NCI-H187 (cell line): ENCODE measurements around the gene QRFP.
"Not testable (repeated sequence)": the region's sequence is repeated elsewhere in the genome, so short reads cannot be mapped to it uniquely, and the experiment has no call there.

ENCODE experiments used
- DNase-seq, 2 experiments: peaks; one replicate each; lab custom pipeline; 2025; lab: John Stamatoyannopoulos, UW

The QRFP gene

GRCh38 chr9:130919559-130920145, 23.0 kb upstream of the QRFP start:
- DNase-seq, result no peak

GRCh38 chr9:130918826-130919558, 22.4 kb upstream of the QRFP start:
- DNase-seq, result no peak

DNA sequence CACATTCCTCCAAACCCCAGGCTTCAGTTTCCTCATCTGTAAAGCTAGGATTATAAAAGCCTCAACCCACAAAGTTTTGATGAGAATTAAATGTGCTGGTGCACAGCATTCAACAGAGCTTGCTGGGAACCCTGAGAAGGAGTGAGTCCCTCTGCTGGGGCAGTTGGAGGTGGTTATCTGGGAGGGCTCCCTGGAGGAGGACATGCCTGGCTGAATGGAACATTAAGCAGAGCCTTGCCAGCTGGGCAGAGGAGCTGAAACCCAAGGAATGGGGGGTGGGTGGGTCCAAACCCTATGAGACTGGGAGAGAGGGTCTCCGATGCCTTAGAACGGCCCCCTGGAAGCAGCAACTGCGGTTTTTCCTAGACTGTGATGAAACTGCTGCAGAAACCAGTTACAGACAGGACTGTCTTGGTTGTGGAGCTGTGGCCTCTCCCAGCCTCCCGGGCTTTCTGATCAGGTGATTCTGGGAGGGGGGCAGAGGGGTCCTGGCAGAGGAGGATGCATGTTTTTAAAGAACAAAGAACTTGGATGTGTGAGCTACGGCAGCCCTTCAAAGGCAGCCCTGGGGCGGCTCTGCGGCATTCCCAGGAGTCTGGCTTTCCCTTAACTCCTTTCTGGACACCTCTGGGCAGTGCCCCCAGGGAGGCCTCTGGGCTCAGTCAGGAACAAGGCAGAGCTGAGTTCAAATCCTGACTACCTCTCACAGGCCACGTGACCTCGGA, 21.7 kb upstream of the QRFP start:
- no peak for DNase-seq

DNA sequence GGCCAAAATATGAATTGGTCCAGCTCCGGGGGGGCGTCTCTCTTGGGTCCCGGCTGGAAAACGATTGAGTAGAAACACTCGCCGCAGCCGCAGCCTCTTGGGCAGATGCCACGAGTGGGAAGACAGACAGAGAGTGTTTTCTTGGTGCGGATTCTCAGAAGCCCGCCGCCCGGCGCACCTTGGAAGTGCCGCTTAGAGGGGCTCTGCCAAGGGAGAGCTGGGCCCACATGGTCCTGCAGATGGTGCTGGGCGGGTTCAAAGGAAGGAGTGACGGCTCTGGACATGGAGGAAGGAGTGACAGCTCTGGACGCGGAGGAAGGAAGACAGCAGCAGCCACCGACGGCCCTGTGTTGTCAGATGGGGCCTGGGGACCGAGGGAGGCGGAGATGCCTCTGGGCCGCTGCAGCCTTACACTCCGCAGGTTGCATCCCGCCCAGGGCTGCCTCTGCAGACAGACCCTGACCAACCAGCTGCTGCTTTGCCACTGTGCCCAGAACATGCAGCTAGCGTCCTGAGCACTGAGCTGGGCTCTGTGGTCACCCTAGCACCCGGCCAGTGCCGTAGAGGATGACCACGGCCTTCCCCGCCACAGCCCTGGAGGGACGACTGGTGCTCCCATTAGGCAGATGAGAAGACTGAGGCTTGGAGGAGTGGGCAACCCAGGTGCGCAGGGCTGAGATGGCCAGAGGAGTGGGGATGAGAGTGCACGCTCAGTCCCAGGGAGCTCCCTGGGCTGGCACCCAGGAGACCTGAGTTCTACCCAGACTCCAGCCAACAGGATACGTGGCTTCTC, 20.8 kb upstream of the QRFP start:
- no peak for DNase-seq

- no peak for DNase-seq
Observed at GRCh38 chr9:130915096-130915447, 18.5 kb upstream of the QRFP start.

GRCh38 chr9:130914417-130915095, 17.9 kb upstream of the QRFP start:
- no peak for DNase-seq

DNA sequence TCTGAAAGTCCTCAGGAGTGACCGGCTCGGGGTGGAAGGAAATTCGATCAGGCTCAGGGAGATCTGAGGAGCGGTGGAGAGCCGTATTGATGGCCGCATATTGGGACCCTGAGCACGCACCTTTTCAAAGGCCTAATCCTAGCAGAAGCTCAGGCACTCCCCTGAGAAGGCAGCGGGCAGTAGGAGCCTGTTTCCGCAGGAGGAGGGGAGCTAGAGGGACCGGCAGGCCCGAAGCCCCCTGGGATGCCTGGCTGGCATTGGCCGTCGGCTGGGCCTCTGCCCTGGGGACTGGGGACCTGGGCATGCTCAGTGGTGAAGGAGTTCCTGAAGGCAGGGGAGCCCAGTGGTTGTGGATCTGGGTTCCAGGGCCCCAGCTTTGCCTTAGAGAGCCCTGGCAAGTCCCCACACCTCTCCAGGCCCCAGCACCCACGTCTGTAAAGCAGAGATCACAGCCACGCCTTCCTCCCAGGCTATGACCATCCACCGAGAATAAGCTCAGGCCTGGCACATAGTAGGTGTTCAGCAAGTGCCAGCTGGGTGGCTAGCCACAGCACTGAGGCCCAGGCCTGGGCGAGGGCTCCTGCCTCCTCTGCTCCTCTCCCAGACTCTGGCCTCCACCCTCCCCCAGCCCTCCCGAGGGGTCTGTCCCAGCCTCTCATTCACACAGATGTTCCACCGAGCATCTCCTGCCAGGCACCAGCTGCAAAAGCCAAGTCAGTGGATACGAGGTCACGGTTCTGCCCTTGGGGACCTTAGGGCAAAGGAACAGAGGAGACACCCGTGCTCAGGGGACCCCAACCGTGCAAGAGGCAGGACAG, 17.2 kb upstream of the QRFP start:
- no peak for DNase-seq

DNA sequence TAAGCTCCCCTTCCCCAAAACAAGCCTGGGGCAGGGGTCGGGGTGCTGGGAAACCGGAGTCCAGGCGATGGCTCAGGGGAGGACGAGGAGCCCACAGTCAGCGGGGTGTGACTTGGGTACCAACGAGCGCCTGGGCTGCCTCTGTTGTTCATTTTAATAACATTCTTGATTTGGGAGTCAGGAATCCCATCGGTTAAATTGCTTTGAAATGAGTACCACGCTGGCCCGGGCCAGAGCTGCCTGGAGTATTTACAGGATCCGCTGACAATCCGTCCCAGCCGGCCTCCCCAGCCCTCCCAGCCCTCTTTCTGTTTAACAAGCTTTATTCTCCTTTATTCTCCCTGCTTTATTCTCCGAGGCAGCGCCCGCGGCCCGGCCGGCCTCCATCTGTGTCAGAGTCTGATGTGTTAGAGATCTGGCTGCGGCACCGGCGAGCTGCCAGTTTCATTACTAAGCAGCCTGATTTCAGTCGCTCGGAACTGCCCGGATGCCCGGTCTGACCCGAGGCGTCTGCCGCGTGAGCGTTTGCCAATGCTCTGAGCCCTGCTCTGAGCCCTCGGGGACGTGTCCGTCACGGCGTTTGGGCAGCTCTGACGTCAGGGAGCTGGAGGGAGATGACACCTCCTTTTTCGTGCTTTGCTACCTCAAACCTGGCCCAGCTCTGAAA, 16.5 kb upstream of the QRFP start:
- DNase-seq, result no peak

DNA sequence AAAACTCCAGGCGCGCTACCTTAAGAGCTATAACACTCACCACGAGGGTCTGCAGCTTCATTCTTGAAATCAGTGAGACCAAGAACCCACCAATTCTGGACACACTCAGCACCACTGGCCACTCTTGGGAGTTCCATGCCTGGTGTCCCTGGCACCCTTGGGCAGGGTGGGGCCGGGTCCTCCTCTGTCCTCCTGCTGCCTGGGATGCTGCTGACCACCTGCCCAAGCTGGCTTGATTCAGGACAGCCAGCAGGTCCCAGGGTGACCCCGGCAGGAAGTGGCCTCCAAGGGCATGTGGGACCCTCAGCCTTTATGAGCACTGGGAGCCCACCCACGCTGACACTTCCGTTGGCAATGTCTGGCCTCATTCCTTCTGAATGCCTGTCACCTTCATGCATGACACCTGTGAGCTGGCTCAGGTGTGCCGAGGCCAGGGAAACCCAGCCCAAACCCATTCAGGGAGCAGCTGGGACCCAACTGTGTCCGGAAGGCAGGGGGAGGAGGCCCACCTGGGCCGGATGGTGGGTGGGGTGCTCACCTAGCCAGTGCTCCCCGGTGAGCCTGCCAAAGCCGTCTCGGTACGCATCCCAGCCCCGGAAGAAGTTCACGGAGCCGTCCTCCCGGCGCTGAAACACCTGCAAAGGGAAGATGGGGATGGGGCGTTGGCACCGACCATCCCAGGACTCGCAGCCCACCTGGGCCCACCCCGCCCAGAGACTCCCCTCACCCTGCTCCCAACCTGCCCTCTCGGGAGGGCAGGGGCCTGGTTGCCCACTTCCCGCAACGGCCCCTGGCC, 14.8 kb upstream of the QRFP start:
- no peak for DNase-seq

GRCh38 chr9:130910670-130911069, 14.1 kb upstream of the QRFP start:
- not testable (repeated sequence) for DNase-seq

GRCh38 chr9:130910041-130910440, 13.4 kb upstream of the QRFP start:
- DNase-seq, result not testable (repeated sequence)

DNA sequence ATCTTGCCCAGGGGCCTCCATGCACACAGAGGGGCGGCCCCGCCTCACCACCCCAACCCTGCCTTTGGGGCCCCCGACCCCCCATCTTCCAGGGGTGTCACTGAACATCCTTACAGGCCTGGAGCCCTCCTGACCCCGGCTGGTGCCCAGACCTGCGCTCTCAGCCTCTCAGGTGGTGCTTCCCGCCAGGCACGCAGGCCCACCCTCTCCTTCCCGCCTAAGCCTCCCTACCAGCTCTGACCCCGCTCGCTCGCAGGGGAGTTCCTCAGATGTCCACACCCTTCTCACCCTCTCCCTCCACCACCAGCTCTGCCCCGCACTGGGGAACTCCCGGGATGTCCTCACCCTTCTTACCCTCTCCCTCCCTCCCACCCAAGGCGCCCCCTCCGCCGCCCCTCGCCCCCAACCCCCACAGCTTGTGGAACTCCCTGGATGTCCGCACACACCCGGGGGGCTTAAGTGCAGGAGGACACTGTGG, 12.3 kb upstream of the QRFP start:
- no peak for DNase-seq

GRCh38 chr9:130908146-130908877, 11.7 kb upstream of the QRFP start:
- no peak for DNase-seq

DNA sequence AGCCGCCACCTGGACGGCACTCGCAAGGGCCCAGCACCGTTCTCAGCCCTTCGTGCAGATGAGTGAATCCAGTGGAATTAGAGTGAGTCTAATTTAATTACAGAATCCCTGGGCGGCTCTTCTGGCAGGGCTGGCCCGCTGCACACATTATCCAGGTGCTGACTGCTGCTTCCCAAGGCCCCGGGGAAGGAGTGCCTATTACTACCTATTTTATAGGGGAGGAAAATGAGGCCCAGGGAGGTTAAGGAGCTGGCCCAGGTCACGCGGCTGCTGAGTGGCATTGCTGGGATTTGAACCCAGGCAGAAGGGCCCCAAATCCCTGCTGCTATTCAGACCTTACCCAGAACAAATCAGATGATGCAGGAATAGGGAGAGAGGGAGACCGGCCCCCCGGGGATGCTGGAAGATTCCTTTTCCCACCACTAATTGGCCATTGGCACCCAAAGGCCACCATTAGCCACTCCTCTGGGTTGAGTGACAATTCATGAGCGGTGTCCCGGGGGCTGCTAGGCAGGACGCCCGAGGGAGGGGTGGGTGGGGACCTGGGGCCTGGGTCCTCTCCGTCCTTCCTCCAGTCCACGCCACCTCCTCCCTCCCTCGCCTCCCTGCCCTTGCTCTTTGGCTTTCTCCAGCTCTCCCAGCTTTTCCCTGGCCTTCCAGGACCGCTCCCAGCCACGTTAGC, 10.3 kb upstream of the QRFP start:
- DNase-seq, result no peak

DNA sequence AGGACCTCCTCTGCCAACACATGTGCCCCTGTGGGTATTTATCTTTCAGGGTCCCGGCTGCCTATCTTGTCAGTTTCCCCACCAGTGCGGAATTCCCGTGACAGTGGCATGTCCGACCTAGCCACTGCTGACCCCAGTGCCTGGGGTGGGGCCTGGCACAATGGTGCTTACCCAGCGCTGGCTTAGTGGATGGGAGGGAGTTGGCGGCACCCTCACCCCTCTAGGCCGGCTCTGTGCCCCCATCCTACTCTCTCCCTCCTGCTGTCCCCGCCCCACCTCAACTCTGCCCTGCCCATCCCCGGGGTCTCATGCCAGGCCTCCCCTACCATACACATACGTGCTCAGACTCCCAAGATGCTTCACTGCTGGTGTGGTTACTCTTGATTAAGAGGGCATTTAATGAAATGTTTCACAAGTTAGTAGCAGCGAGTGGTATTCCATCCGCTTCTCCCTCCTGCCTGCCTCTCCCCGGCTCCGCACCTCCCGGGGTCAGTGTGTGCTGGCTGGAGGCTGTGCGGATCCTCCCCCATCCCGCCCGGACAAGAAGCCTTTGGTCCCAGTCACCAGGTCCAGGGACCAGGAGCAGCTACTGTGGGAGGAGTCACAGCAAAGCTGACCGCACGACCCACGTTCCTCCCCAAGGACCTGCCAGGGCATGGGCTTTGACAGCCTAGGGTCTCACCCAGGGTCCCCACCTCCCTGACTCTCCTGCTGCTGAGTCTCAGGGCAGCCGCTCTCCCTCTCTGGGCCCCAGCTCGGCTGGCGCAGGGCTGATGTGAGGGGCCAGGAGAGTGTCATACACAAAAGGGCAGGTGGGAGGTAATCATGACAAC, 9.5 kb upstream of the QRFP start:
- no peak for DNase-seq

GRCh38 chr9:130905125-130905901, 8.7 kb upstream of the QRFP start:
- no peak for DNase-seq
